Keratinocyte (primary cell): ENCODE measurements around the gene STX7.

Experiments used
- CTCF ChIP-seq, 3 experiments: IDR thresholded peaks in 1 of 3; conservative IDR thresholded peaks in 1 of 3; optimal IDR thresholded peaks in 1 of 3; 2 replicates in 2 of 3; 3 replicates in 1 of 3; pipeline versions ENCODE3 to v1.5.1; 2011; ENCODE audit warnings: low read length in 3 of 3, mild to moderate bottlenecking in 3 of 3, moderate library complexity in 2 of 3, control low read depth in 1 of 3, inconsistent platforms in 1 of 3; ENCODE audit not compliant: insufficient read depth in 2 of 3; ENCODE audit errors: extremely low read depth in 1 of 3
- EZH2 ChIP-seq: IDR thresholded peaks from one replicate; pipeline ENCODE4 v1.6.1; 2012; ENCODE audit warnings: inconsistent platforms, mild to moderate bottlenecking, low read length, moderate library complexity

- TF ChIP-seq EZH2: no peak
- TF ChIP-seq CTCF (optimal IDR thresholded peaks at IDR 0.05 in 1 of 3, IDR thresholded peaks at IDR 0.05 in 1 of 3, conservative IDR thresholded peaks at IDR 0.05 in 1 of 3; ENCODE audit: extremely low read depth in 1 of 3, insufficient read depth in 2 of 3, low read length in 3 of 3): no peak
These were observed 53.3 kb downstream of the STX7 start for GRCh38 chr6:132459605-132459952.
